K562 (cell line): ENCODE results near the gene CPA4.

ENCODE experiments used
- BRCA1 ChIP-seq, 2 experiments: fragments of 450-650 bp in 1 of 2; sonication (generic) in 1 of 2; formaldehyde crosslinking in 1 of 2; IDR thresholded peaks; 2 replicates each; pipeline versions ENCODE4 v1.5.0 to v1.6.1; 2017 to 2020; ENCODE audit warnings: mild to moderate bottlenecking in 1 of 2, missing genetic modification reagents in 1 of 2
- FOS ChIP-seq: IDR thresholded peaks from 3 replicates; pipeline ENCODE4 v1.6.1; 2011; ENCODE audit not compliant: insufficient read length; ENCODE audit errors: extremely low read depth
- SIN3A ChIP-seq, 2 experiments: fragments of 150-350 bp in 1 of 2; IDR thresholded peaks; 2 replicates each; pipeline ENCODE4 v1.6.1; 2011 to 2016; ENCODE audit warnings: borderline replicate concordance in 2 of 2, low read depth in 2 of 2, low read length in 2 of 2, mild to moderate bottlenecking in 2 of 2, moderate library complexity in 2 of 2; ENCODE audit not compliant: control insufficient read depth in 1 of 2
- SMC3 ChIP-seq: conservative IDR thresholded peaks from 2 replicates; pipeline ENCODE4 v1.6.1; 2011; ENCODE audit warnings: low read depth, low read length, improper control_type of control experiment; ENCODE audit not compliant: insufficient read depth
- TEAD1 ChIP-seq, 2 experiments: fragments of 450-650 bp in 1 of 2; sonication (generic) in 1 of 2; formaldehyde crosslinking; IDR thresholded peaks; 2 replicates each; pipeline versions ENCODE4 v1.4.0 to v1.8.0; 2020 to 2022; ENCODE audit warnings: mild to moderate bottlenecking in 2 of 2, missing genetic modification reagents in 1 of 2
- YY1 ChIP-seq, 3 experiments: IDR thresholded peaks; 2 replicates each; pipeline ENCODE4 v1.6.1; 2011; ENCODE audit warnings: low read length in 2 of 3, mild to moderate bottlenecking in 2 of 3, moderate library complexity in 2 of 3, borderline replicate concordance in 1 of 3, control low read depth in 1 of 3, low read depth in 1 of 3; ENCODE audit not compliant: insufficient read depth in 3 of 3, insufficient replicate concordance in 2 of 3, control insufficient read depth in 1 of 3, insufficient read length in 1 of 3; ENCODE audit errors: extremely low read depth in 1 of 3

DNA sequence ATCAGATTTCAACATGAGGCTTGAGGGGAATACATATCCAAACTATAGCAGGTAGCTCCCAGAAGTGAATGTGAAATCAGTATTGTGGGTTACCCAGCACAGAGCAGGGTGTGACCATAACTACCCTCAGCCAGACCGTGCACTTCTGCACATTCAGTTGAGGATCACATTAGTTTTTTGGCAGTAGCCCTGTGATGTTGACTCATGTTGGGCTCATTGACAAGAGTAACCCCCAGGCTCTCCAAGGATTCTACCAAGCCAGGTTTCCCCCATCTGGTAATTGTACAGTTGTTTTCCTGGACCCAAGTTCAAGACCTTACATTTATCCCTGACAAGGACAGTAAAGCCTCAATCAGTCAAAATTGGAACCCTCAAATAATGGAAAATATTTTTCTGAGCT, 11.7 kb upstream of the CPA4 start:
- no peak for TF ChIP-seq SMC3
- TF ChIP-seq TEAD1 (CRISPR knock-in tag; IDR thresholded peaks at IDR 0.05) = no peak
- no peak for TF ChIP-seq FOS
- no peak for TF ChIP-seq SIN3A (IDR thresholded peaks at IDR 0.05; ENCODE audit: borderline replicate concordance in 2 of 2, control insufficient read depth in 1 of 2, low read depth in 2 of 2, low read length in 2 of 2)
- no peak for TF ChIP-seq BRCA1 (IDR thresholded peaks at IDR 0.05)
- no peak for TF ChIP-seq BRCA1 (CRISPR knock-in tag; IDR thresholded peaks at IDR 0.05)
- no peak for TF ChIP-seq YY1 (IDR thresholded peaks at IDR 0.05; ENCODE audit: borderline replicate concordance in 1 of 3, control insufficient read depth in 1 of 3, extremely low read depth in 1 of 3, insufficient read depth in 3 of 3, insufficient read length in 1 of 3, insufficient replicate concordance in 2 of 3, low read depth in 1 of 3, low read length in 2 of 3)
